ENCODE data around the gene UQCRC1.

DNA sequence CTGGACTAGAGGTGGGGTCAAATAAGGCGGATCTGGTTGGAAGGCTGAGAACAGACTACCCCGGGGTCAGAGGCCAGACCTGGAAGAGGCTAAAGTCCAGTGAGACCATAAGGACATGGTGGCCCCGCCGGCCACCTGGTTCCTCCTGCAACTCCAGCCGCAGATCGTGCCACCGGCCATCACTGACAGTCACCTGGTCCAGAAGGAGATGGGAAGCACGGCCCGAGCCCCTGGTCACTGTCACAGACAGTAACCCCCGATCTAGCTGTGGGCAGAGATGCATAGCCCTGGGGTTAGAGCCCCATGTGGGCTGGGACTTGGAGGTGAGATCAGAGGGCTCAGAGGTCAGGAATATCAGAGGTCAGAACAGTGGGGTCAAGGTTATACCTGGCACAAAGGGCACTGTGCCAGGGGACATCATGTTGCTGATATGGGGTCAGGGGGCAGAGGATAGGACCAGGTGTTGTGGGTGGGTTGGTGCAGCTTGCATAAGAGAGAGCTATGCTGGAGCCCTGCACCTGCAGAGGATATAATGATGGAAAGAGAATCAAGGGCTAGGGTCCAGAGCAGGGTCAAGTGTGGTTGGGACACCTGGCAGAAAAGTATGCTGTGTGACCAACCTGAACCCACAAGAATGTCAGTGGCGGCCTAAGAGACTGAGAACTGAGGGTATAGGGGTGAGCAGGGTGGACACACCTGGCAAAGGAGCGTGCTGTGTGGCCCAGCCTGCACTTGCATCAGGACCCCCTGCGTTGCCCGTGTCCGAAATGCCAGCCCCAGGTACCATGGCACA, 43.7 kb upstream of the UQCRC1 start:
- TF ChIP-seq YY1 (IDR thresholded peaks at IDR 0.05; ENCODE audit: insufficient read depth, insufficient read length), result no peak
- no peak for TF ChIP-seq SUZ12 (IDR thresholded peaks at IDR 0.05; ENCODE audit: extremely low read depth, insufficient read depth, insufficient read length)
- no peak for TF ChIP-seq ZNF274 (IDR thresholded peaks at IDR 0.05; ENCODE audit: low read depth, low read length)
